ENCODE data around the gene PI4KA.
"Not testable (repeated sequence)": the region's sequence is repeated elsewhere in the genome, so short reads cannot be mapped to it uniquely, and the experiment has no call there.

- not testable (repeated sequence) for TF ChIP-seq CTCF (conservative IDR thresholded peaks at IDR 0.05; ENCODE audit: low read length); EZH2phosphoT487 (IDR thresholded peaks at IDR 0.05; ENCODE audit: borderline replicate concordance, low read depth, low read length)
Observed at GRCh38 chr22:20695205-20695604, 163.4 kb downstream of the PI4KA start.

Data from OCI-LY7 (cell line).